ENCODE results near the gene DDOST. TPM values are rescaled to one million over a fixed set of nuclear protein-coding genes. Genes with fewer than 3 reads are reported as not detected.

Gene DDOST
- total and polyA plus RNA-seq, 2 experiments from 2014 or later, result 151 to 270 TPM

- TF ChIP-seq ZNF462 (CRISPR knock-in tag; IDR thresholded peaks at IDR 0.05) (no peak), ETS1 (IDR thresholded peaks at IDR 0.05) (no peak), POLR2AphosphoS5 (IDR thresholded peaks at IDR 0.05; ENCODE audit: low read depth) (no peak), CREB1 (CRISPR knock-in tag; IDR thresholded peaks at IDR 0.05; ENCODE audit: low read depth) (no peak), NANOG (IDR thresholded peaks at IDR 0.05; ENCODE audit: borderline replicate concordance) (no peak), ZNF114 (CRISPR knock-in tag; IDR thresholded peaks at IDR 0.05) (no peak)
Observed at GRCh38 chr1:20683614-20684013, 22.4 kb upstream of the DDOST start (continued).

- no peaks in the 10 kb centered on the region for H3K4me1 ChIP-seq (ENCODE audit: insufficient read depth)
- DNase-seq (ENCODE audit: low spot score) (no peak), ATAC-seq (no peak)
- H3K4me1 Mint-ChIP-seq, result peaks cover 4% of the 10 kb centered on the region; the same call in 2 of the 3 replicates
- H3K36me3 ChIP-seq (ENCODE audit: insufficient read depth), result no peaks in the 10 kb centered on the region
- no peaks in the 10 kb centered on the region for H3K9me3 Mint-ChIP-seq
- no peaks in the 10 kb centered on the region for H3K79me2 ChIP-seq (replicated peaks; ENCODE audit: insufficient read depth)
- no peak overlapping the region for H3K27ac Mint-ChIP-seq
- H3K27ac ChIP-seq (ENCODE audit: low read depth), result no peak overlapping the region
- H2AFZ ChIP-seq, result no peak overlapping the region
- no peaks in the 10 kb centered on the region for H4K20me1 ChIP-seq (replicated peaks; ENCODE audit: insufficient read depth)
- peaks cover 23% of the 10 kb centered on the region for H3K36me3 Mint-ChIP-seq (ENCODE audit: low read depth)
- peaks cover 4% of the 10 kb centered on the region for H3K27me3 Mint-ChIP-seq (ENCODE audit: insufficient read depth, low read depth, poor library complexity)
- TF ChIP-seq ZNF114 (CRISPR knock-in tag; IDR thresholded peaks at IDR 0.05) (no peak), CTCF (conservative IDR thresholded peaks at IDR 0.05; ENCODE audit: low read depth in 2 of 2) (no peak), ETS1 (IDR thresholded peaks at IDR 0.05) (no peak), JUNB (IDR thresholded peaks at IDR 0.05; ENCODE audit: unreplicated experiment) (no peak), REST (IDR thresholded peaks at IDR 0.05; ENCODE audit: unreplicated experiment) (no peak), CREB1 (CRISPR knock-in tag; IDR thresholded peaks at IDR 0.05; ENCODE audit: low read depth) (no peak)
- no peak overlapping the region for H3K4me3 ChIP-seq
- no peak overlapping the region for H3K4me2 ChIP-seq
- H3K9me2 ChIP-seq (ENCODE audit: insufficient read depth), result no peaks in the 10 kb centered on the region
- no peaks in the 10 kb centered on the region for H3F3A ChIP-seq (replicated peaks; ENCODE audit: low read depth)
- no peaks in the 10 kb centered on the region for H3K27me3 ChIP-seq (ENCODE audit: insufficient read depth)
- no peak overlapping the region for H3K4me3 Mint-ChIP-seq
Observed at GRCh38 chr1:20682571-20683236, 21.5 kb upstream of the DDOST start.

Data from GM23338 (cell line).